Measurements from ENCODE around the gene FUBP3.

DNA sequence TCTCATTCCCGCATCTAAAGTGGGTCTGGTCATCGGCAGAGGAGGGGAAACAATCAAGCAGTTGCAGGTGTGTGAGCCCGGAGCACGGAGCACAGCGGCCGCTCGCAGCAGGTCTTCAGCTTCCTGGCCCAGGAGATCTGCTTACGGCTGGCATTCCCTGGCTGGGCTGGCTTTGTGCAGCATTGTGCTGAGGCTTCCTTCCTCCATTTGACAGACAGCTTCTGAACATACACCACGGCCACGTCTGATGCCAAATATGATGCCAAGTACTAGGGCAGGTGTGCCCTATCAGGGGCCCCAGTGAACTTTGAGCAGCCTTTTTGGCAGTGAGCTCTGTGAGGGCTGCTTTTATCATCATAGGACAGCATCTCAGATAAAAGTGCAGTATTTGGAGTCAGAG is 37.1 kb downstream of the FUBP3 start:
- TF ChIP-seq, protein P1, sequence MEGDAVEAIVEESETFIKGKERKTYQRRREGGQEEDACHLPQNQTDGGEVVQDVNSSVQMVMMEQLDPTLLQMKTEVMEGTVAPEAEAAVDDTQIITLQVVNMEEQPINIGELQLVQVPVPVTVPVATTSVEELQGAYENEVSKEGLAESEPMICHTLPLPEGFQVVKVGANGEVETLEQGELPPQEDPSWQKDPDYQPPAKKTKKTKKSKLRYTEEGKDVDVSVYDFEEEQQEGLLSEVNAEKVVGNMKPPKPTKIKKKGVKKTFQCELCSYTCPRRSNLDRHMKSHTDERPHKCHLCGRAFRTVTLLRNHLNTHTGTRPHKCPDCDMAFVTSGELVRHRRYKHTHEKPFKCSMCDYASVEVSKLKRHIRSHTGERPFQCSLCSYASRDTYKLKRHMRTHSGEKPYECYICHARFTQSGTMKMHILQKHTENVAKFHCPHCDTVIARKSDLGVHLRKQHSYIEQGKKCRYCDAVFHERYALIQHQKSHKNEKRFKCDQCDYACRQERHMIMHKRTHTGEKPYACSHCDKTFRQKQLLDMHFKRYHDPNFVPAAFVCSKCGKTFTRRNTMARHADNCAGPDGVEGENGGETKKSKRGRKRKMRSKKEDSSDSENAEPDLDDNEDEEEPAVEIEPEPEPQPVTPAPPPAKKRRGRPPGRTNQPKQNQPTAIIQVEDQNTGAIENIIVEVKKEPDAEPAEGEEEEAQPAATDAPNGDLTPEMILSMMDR (IDR thresholded peaks at IDR 0.05; ENCODE audit: low read depth, low read length, poor library complexity, severe bottlenecking), result no peak
- no peak for TF ChIP-seq EZH2phosphoT487 (IDR thresholded peaks at IDR 0.05; ENCODE audit: borderline replicate concordance, low read length)

All from DOHH2 (cell line).